ENCODE results near the gene AP1G1. TPM values are rescaled to one million over a fixed set of nuclear protein-coding genes. Genes with fewer than 3 reads are reported as not detected.

AP1G1 gene
- total and polyA plus RNA-seq, 2 of the 8 experiments (the other 6 are each of a cell fraction or from before 2014, with no cell fraction given), result 43.9 to 68.4 TPM

DNA sequence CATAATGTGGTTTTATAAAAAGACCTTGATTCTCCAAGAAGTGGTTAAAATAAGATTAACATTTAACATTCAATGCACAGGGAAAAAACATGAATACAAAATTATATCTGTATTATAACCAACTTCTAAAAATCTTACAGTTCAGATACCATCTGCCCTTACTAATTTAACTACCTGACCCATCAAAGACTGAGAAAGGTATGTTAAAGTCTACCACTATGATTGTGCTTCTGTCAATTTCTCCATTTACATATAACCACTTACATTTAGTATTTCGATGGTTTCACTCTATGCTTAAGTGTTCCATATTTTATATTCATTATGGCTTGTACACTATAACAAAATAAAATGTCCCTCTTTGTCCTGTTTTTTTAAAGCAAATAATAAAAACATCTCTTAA is 14.6 kb downstream of the AP1G1 start (continued):
- no peak for TF ChIP-seq KDM5A (IDR thresholded peaks at IDR 0.05; ENCODE audit: low read length)
- no peak for TF ChIP-seq HDAC6 (IDR thresholded peaks at IDR 0.05; ENCODE audit: low read depth, low read length)
- no peak for TF ChIP-seq EZH2 (IDR thresholded peaks at IDR 0.05; ENCODE audit: low read depth, low read length, severe bottlenecking)
- TF ChIP-seq FOSL1 (IDR thresholded peaks at IDR 0.05; ENCODE audit: insufficient read depth, low read depth, low read length), result no peak
